K562 (cell line): ENCODE results near the gene AGPAT2. TPM values are rescaled to one million over a fixed set of nuclear protein-coding genes. Genes with fewer than 3 reads are reported as not detected.

Experiments
- CHD7 ChIP-seq: fragments of 200-600 bp; sonication (generic); IDR thresholded peaks from one replicate; pipeline ENCODE4 v1.6.1; 2012; ENCODE audit warnings: mild to moderate bottlenecking, low read depth, low read length, inconsistent platforms
- CTCF ChIP-seq, 3 experiments: IDR thresholded peaks in 2 of 3; conservative IDR thresholded peaks in 1 of 3; 2 replicates each; pipeline ENCODE4 v1.5.1; 2011 to 2012; ENCODE audit warnings: low read length in 3 of 3, mild to moderate bottlenecking in 3 of 3, control low read depth in 2 of 3, improper control_type of control experiment in 1 of 3, inconsistent platforms in 1 of 3, low read depth in 1 of 3, mixed read lengths in 1 of 3, moderate library complexity in 1 of 3; ENCODE audit not compliant: insufficient read depth in 2 of 3
- ID3 ChIP-seq, 2 experiments: fragments of 250-450 bp in 1 of 2; fragments of 450-650 bp in 1 of 2; sonication (Bioruptor Pico) in 1 of 2; IDR thresholded peaks; 2 replicates each; pipeline versions ENCODE4 v1.6.1 to v1.8.0; 2016 to 2021; ENCODE audit warnings: mild to moderate bottlenecking in 2 of 2, moderate library complexity in 2 of 2, missing compliant biosample characterization in 1 of 2, missing genetic modification characterization in 1 of 2
- SNRNP70 ChIP-seq: fragments of 200-400 bp; formaldehyde crosslinking; optimal IDR thresholded peaks from 2 replicates; pipeline ENCODE3; 2017; ENCODE audit warnings: low read depth, low read length
- ZBTB7A ChIP-seq: IDR thresholded peaks from 2 replicates; pipeline ENCODE4 v1.6.1; 2011; ENCODE audit warnings: low read depth, mild to moderate bottlenecking, low read length, moderate library complexity, borderline replicate concordance; ENCODE audit not compliant: control insufficient read depth
- ZMIZ1 ChIP-seq, 2 experiments: fragments of 150-350 bp in 1 of 2; IDR thresholded peaks; 2 replicates each; pipeline ENCODE4 v1.6.1; 2012 to 2016; ENCODE audit warnings: low read depth in 2 of 2, low read length in 2 of 2, mild to moderate bottlenecking in 1 of 2, moderate library complexity in 1 of 2
- polyA plus RNA-seq, 8 experiments: library from polyadenylated mRNA; depleted of rRNA in 4 of 8; stranded (reverse) in 5 of 8; unstranded in 3 of 8; fragments of >200 nt; fragmentation: Nextera tagmentation in 2 of 8; fragmentation: Illumina TruSeq in 1 of 8; extraction: Ambion mirVana in 2 of 8; extraction: Trizol in 1 of 8; gene quantifications; 2 replicates each; pipeline versions ENCODE4 v1.2.1 to v1.2.3, GENCODE V29; 2011 to 2014; ENCODE audit warnings: inconsistent platforms in 1 of 8, missing spikeins in 1 of 8
- total RNA-seq, 7 experiments: library from RNA; depleted of rRNA in 6 of 7; stranded (reverse); fragments of >200 nt in 6 of 7; fragmentation: Illumina TruSeq in 2 of 7; extraction: Trizol in 2 of 7; gene quantifications; 2 replicates each; pipeline versions ENCODE4 v1.2.1 to v1.2.3, GENCODE V29; 2011 to 2021; ENCODE audit warnings: low replicate concordance in 1 of 7

AGPAT2 gene
- total and polyA plus RNA-seq, 9 of the 15 experiments (the other 6 are each of a cell fraction or from before 2014, with no cell fraction given): 0.13 to 54.5 (median 23.9) TPM

GRCh38 chr9:136671646-136672430 lies 15.4 kb downstream of the AGPAT2 start (continued):
- TF ChIP-seq ZMIZ1 (IDR thresholded peaks at IDR 0.05; ENCODE audit: low read depth in 2 of 2, low read length in 2 of 2) (peak in 1 of 2 experiments; percentile 21; a peak in 1 of 4 replicates), CTCF (IDR thresholded peaks at IDR 0.05 in 2 of 3, conservative IDR thresholded peaks at IDR 0.05 in 1 of 3; ENCODE audit: insufficient read depth in 2 of 3, low read depth in 1 of 3, low read length in 3 of 3) (peak; percentile 72 to 88 (median 82)), SNRNP70 (peak; percentile 64), ID3 (CRISPR knock-in tag; IDR thresholded peaks at IDR 0.05) (no peak), ID3 (tag; IDR thresholded peaks at IDR 0.05) (0 out of 2 replicates have a peak, but pooled peaks have one; percentile 6), ZBTB7A (peak; percentile 98), CHD7 (peak; percentile 60)
